HG02943 (cell line): ENCODE data around the gene ATG4D.
"Not testable (repeated sequence)": the region's sequence is repeated elsewhere in the genome, so short reads cannot be mapped to it uniquely, and the experiment has no call there.

Source experiments
- ATAC-seq: cut with Tn5 transposase; IDR thresholded peaks from one replicate; pipeline ENCODE4 v1.9.1; 2021; ENCODE audit warnings: mild to moderate bottlenecking, low read depth, moderate library complexity; ENCODE audit not compliant: unreplicated experiment

ATG4D gene

GRCh38 chr19:10518444-10519361 is 25.0 kb upstream of the ATG4D start:
- ATAC-seq: no peak

DNA sequence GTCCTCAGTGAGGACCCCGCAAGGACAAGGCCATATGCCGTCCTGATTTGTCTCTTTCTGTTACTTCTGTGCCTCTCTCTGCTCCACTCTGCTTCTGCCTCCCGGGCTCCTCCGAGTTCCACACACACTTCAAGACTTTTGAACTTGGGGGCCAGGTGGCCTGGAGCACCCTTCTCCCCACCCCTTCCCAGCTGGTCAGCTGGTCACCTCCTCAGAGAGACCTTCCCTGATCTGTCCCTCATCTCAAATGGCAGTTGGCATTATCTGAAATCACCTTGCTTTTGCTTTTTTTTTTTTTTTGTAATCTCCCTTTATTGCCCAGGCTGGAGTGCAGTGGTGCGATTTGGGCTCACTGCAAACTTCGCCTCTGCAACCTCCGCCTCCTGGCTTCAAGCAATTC is 24.3 kb upstream of the ATG4D start:
- no peak for ATAC-seq

GRCh38 chr19:10520652-10521318 is 22.9 kb upstream of the ATG4D start:
- no peak for ATAC-seq

- no peak for ATAC-seq
These were observed 22.1 kb upstream of the ATG4D start for GRCh38 chr19:10521461-10522171.

DNA sequence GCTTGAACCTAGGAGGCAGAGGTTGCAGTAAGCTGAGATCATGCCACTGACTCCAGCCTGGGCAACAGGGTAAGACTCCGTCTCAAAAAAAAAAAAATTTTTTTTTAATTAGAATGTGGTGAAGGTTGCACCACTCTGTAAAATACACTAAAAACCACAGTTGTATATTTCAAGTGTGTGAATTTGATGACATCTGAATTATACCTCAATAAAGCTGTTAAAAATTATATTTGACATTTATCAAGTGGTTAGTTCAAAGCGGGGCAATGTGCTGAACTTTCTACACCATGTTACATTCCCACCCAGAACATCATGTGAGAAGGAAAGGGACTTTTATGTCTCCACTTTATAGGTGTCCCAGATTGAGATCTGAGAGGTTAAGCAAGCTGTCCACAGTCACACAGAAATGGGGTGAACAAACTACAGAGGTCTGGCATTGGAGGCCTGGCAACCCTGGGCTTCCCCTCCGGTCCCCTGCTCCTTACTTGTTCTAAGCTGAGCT is 20.5 kb upstream of the ATG4D start:
- ATAC-seq: no peak

DNA sequence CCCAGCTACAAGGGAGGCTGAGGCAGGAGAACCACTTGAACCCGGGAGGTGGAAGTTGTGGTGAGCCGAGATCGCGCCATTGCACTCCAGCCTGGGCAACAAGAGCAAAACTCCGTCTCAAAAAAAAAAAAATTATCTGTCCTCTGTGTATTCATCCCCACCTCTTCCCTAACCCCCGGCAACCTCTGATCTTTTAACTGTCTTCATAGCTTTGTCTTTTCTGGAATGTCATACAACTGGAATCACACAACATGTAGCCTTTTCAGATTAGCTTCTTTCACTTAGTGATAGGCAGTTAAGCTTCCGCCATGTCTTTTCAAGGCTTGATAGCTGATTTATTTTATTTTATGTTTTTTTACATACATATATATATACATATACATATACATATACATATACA is 18.1 kb upstream of the ATG4D start:
- no peak for ATAC-seq

DNA sequence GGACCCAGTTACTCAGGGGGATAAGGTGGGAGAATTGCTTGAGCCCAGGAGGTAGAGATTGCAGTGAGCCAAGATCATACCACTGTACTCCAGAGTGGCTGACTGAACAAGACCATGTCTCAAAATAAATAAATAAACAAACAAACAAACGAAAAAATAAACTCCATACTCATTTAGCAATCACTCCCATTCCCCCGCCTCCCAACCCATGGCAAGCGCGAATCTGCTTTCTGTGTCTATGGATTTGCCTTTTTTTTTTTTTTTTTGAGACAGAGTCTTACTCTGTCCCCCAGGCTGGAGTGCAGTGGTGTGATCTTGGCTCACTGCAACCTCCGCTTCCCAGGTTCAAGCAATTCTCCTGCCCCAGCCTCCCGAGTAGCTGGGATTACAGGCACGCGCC is 16.8 kb upstream of the ATG4D start:
- ATAC-seq: not testable (repeated sequence)

GRCh38 chr19:10532457-10532856 is 11.2 kb upstream of the ATG4D start:
- no peak for ATAC-seq

DNA sequence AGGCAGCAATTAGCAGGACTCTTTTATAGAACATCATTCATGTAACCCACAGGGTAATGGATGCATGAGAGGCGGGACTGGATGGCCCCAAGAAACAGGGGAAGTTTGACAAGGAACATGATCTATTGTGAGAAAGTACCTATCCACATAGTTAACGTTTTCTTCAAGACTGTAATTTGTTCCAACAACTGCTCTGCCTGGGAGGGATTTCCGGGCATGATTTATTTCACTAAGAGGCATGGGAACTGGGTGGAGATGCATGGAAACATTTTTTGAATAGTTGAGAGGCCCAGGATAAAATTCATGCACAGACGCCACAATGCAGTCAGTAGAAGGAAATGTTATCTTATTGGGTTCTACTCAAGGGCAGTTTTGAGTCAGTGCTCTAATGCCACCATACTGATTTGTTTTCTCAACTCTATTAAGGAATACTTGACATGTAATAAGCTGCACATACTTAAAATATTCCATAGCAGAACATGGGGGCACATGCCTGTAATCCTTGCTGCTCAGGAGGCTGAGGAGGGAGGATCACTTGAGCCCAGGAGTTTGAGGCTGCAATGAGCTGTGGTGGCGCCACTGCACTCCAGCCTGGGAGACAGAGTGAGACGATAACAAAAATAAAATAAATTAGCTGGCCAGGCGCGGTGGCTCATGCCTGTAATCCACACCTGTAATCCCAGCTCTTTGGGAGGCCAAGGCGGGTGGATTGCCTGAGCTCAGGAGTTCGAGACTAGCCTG is 9.9 kb upstream of the ATG4D start:
- ATAC-seq: no peak

- no peak for ATAC-seq
These were observed 8.1 kb upstream of the ATG4D start for GRCh38 chr19:10535613-10536012.

GRCh38 chr19:10537668-10538067 is 6.0 kb upstream of the ATG4D start:
- no peak for ATAC-seq

DNA sequence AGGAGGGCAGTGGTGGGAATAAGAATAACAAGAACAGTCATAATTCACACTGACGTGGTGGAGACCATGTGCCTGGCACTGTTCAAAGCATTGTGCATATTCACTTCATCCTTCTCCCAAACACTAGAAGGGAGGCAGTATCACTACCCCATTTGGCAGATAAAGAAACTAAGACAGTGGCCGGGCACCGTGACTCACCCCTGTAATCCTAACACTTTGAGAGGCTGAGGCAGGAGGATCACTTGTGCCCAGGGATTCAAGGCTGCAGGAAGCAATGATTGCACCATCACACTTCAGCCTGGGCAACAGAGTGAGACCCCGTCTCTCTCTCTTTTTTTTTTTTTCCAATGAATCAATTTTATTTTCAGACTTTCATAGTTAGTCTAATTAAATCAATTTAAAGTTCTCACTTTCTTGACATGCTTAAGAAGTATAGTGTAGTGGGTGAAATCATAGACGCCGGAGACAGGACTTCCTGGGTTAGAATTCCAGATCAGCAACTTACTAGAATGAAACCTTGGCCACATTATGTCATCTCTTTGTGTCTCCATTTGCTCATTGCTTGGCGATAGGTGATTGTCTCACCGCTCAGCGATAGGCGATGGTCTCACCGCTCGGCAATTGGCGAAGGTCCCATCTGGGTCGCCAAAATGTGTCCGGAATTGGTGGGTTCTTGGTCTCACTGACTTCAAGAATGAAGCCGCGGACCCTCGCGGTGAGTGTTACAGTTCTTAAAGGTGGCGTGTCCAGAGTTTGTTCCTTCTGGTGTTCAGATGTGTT is 5.3 kb upstream of the ATG4D start:
- ATAC-seq: no peak

DNA sequence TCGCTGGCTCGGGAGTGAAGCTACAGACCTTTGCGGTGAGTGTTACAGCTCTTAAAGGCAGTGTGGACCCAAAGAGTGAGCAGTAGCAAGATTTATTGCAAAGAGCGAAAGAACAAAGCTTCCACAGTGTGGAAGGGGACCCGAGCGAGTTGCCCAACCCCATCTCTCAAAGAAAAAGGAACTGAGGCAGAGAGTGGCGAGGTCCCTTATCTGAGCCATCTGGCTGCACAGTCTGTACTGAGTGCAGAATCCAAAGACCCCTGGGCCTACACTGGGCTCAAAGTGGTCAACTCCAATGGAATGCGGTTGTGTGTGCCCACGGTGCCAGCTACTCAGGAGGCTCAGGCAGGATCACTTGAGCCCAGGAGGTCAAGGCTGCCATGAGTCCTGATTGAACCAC is 4.7 kb upstream of the ATG4D start:
- not testable (repeated sequence) for ATAC-seq

- no peak for ATAC-seq
These were observed 665 bp upstream of the ATG4D start for GRCh38 chr19:10543059-10543419.

- no peak for ATAC-seq
These were observed 593 bp downstream of the ATG4D start for GRCh38 chr19:10544242-10544752.

DNA sequence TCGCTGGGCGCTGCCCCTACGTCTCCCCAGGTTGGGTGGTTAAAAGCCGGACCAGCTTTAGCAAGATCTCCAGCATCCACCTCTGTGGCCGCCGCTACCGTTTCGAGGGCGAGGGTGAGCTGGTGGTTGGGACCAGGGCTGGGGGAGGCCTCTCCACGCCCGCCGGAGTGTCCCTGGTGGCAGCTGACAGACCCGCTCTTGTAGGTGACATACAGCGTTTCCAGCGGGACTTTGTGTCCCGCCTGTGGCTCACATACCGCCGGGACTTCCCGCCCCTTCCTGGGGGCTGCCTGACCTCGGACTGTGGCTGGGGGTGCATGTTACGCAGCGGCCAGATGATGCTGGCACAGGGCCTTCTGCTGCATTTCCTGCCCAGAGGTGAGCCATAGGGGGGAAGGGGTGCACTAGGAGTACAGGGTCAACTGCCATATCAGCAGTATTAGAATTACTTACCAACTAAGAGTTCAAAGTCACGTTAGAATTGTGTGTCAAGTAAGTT is 1.1 kb downstream of the ATG4D start:
- ATAC-seq: no peak

- ATAC-seq: no peak
These were observed 3.1 kb downstream of the ATG4D start for GRCh38 chr19:10546817-10547216.

DNA sequence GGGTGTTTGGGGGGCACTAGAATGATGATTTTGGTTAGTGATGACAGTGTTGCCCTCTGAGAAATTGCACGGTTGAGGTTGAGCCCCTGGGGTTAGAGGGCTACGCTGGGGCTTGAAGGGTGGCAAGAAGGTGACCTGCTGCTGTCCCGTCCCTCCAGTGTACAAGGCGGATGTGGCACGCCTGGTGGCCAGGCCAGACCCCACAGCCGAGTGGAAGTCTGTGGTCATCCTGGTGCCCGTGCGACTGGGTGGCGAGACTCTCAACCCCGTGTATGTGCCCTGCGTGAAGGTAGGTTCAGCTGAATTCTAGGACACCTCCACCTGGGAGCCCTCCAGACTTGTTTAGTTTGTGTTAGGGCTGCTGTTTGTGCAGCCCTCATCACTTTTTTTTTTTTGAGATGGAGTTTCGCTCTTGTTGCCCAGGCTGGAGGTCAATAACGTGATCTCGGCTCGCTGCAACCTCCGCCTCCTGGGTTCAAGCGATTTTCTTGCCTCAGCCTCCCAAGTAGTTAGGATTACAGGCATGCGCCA is 5.1 kb downstream of the ATG4D start:
- ATAC-seq: no peak

GRCh38 chr19:10549733-10550132 is 6.0 kb downstream of the ATG4D start:
- ATAC-seq: no peak
